GM12891 (cell line): ENCODE data around the gene PLA2G1B.

Experiments used
- POLR2A ChIP-seq: IDR thresholded peaks from 2 replicates; pipeline ENCODE4 v1.6.1; 2011; ENCODE audit warnings: low read depth, low read length, control low read depth
- POLR2AphosphoS5 ChIP-seq: IDR thresholded peaks from 2 replicates; pipeline ENCODE4 v1.6.1; 2011; ENCODE audit warnings: low read depth, low read length, control low read depth

DNA sequence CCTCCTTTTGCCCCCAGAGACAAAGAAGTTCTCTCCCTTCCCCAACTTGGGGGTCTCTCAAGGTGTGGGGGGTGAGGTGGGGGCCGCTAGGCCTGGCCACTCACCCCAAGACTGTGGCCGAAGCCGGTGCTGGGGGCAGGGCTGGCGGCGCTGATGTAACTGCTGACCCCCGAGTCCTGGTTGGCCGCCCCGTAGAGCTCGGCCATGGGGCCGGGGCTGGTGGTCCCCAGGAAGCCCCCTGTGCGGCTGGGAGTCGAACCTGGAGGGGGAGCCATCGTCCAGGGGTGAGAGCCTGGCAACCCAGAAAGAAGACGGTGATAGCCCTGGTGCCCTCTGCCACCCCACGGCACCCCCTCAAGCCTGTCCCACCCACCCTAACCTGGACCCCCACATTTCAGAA is 18.5 kb upstream of the PLA2G1B start:
- TF ChIP-seq POLR2A (no peak), POLR2AphosphoS5 (no peak)
